ENCODE results near the gene DNASE1L2. TPM values are rescaled to one million over a fixed set of nuclear protein-coding genes. Genes with fewer than 3 reads are reported as not detected.

Gene DNASE1L2
- total RNA-seq, 1 experiment from 2014 or later: 1.5 TPM

- ChIA-PET POLR2A (no interaction called here), CTCF (interaction anchor here (1.1 kb wide), 1 partner anchor 43 kb away, joined by 4 read pairs; no protein-coding TSS in a partner anchor)
- TF ChIP-seq CTCF (IDR thresholded peaks at IDR 0.05; ENCODE audit: unreplicated experiment): no peak
- intact Hi-C loops (cut with micrococcal nuclease): no loop called here
- no peaks in the 10 kb centered on the region for H3K4me1 Mint-ChIP-seq (ENCODE audit: insufficient read depth, unreplicated experiment)
- no peak overlapping the region for H3K27ac Mint-ChIP-seq (ENCODE audit: low read depth, unreplicated experiment)
- H3K9me3 Mint-ChIP-seq (ENCODE audit: unreplicated experiment): no peaks in the 10 kb centered on the region
- no peak overlapping the region for H3K4me3 Mint-ChIP-seq (ENCODE audit: unreplicated experiment)
- peaks cover 6% of the 10 kb centered on the region for H3K36me3 Mint-ChIP-seq (ENCODE audit: insufficient read depth, unreplicated experiment)
- DNase-seq (ENCODE audit: unreplicated experiment): no peak
- BruUV-seq (replicated peaks): no TSS peak
- peaks cover 23% of the 10 kb centered on the region for H3K27me3 Mint-ChIP-seq (ENCODE audit: insufficient read depth, unreplicated experiment)
Measured at GRCh38 chr16:2282262-2282661, 46.0 kb downstream of the DNASE1L2 start.

GRCh38 chr16:2282866-2283555 is 46.8 kb downstream of the DNASE1L2 start:
- Mint-ChIP-seq H3K27me3 (ENCODE audit: insufficient read depth, unreplicated experiment) (peaks cover 23% of the 10 kb centered on the region), H3K4me3 (ENCODE audit: unreplicated experiment) (no peak overlapping the region), H3K27ac (ENCODE audit: low read depth, unreplicated experiment) (no peak overlapping the region), H3K36me3 (ENCODE audit: insufficient read depth, unreplicated experiment) (peaks cover 6% of the 10 kb centered on the region), H3K4me1 (ENCODE audit: insufficient read depth, unreplicated experiment) (no peaks in the 10 kb centered on the region), H3K9me3 (ENCODE audit: unreplicated experiment) (no peaks in the 10 kb centered on the region)
- CTCF ChIA-PET: no interaction called here
- BruUV-seq (replicated peaks): no TSS peak
- no peak for TF ChIP-seq CTCF (IDR thresholded peaks at IDR 0.05; ENCODE audit: unreplicated experiment)
- intact Hi-C loops (cut with micrococcal nuclease): no loop called here
- POLR2A ChIA-PET: no interaction called here
- DNase-seq (ENCODE audit: unreplicated experiment): no peak

GRCh38 chr16:2284001-2284770 is 47.9 kb downstream of the DNASE1L2 start:
- ChIA-PET POLR2A (no interaction called here), CTCF (no interaction called here)
- no peak for DNase-seq (ENCODE audit: unreplicated experiment)
- BruUV-seq (replicated peaks): no TSS peak
- Mint-ChIP-seq H3K4me3 (ENCODE audit: unreplicated experiment) (no peak overlapping the region), H3K36me3 (ENCODE audit: insufficient read depth, unreplicated experiment) (peaks cover 6% of the 10 kb centered on the region), H3K27me3 (ENCODE audit: insufficient read depth, unreplicated experiment) (peaks cover 23% of the 10 kb centered on the region), H3K9me3 (ENCODE audit: unreplicated experiment) (no peaks in the 10 kb centered on the region), H3K4me1 (ENCODE audit: insufficient read depth, unreplicated experiment) (no peaks in the 10 kb centered on the region), H3K27ac (ENCODE audit: low read depth, unreplicated experiment) (no peak overlapping the region)
- intact Hi-C loops (cut with micrococcal nuclease): no loop called here
- TF ChIP-seq CTCF (IDR thresholded peaks at IDR 0.05; ENCODE audit: unreplicated experiment): no peak

GRCh38 chr16:2284797-2285576 is 48.7 kb downstream of the DNASE1L2 start:
- TF ChIP-seq CTCF (IDR thresholded peaks at IDR 0.05; ENCODE audit: unreplicated experiment): no peak
- POLR2A ChIA-PET: no interaction called here
- CTCF ChIA-PET: no interaction called here
- Mint-ChIP-seq H3K27ac (ENCODE audit: low read depth, unreplicated experiment) (no peak overlapping the region), H3K4me3 (ENCODE audit: unreplicated experiment) (no peak overlapping the region), H3K4me1 (ENCODE audit: insufficient read depth, unreplicated experiment) (no peaks in the 10 kb centered on the region), H3K36me3 (ENCODE audit: insufficient read depth, unreplicated experiment) (peaks cover 6% of the 10 kb centered on the region), H3K27me3 (ENCODE audit: insufficient read depth, unreplicated experiment) (peaks cover 18% of the 10 kb centered on the region), H3K9me3 (ENCODE audit: unreplicated experiment) (no peaks in the 10 kb centered on the region)
- intact Hi-C loops (cut with micrococcal nuclease): no loop called here
- no peak for DNase-seq (ENCODE audit: unreplicated experiment)
- no TSS peak for BruUV-seq (replicated peaks)
